Activated CD4-positive, CD25-positive, alpha-beta regulatory T cell treated with anti-CD3 and anti-CD28 coated beads, Interleukin-2, amount 50 U/mL, for 16 hours (primary cell): ENCODE results near the gene HSD17B11.
"Not testable (repeated sequence)": the region's sequence is repeated elsewhere in the genome, so short reads cannot be mapped to it uniquely, and the experiment has no call there.

ENCODE experiments used
- DNase-seq: peaks from one replicate; pipeline ENCODE4 v3.0.0-alpha.2; 2020; ENCODE audit warnings: low read depth, low spot score

HSD17B11 gene

DNA sequence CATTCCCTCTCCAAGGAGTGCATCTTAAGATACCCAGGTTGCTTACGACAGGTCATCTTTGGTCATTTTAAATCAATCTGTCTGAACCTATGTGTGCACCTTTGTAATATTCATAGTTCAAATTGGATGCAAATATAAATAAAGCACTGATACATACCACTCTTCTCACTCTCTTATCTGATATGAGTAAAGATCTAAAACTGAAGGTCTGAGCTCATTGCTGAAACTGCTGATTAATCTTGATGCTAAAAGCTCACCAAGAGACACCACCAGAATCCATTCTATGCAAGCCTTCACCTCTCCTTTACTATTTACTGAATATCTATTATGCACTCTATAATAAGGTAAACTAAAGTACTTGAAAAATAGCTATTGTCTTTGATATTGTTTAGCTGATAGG lies 84.9 kb downstream of the HSD17B11 start:
- no peak for DNase-seq

DNA sequence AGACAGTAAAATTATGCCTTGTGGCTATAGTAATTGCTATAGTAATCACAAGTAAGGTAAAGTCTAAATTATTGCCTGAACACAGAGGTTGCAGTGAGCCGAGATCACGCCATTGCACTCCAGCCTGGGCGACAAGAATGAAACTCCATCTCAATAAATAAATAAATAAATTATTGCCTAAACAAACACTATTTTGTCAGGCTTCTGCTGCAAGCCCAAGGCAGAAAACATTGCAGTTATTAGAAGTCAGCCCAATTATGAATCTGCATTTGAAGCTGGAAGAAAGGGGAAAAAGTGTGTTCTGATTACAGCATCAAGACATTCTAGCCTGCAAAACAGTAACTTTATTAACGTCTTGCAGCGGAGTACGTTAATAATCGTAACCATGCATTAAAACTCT lies 85.4 kb downstream of the HSD17B11 start:
- DNase-seq: no peak

DNA sequence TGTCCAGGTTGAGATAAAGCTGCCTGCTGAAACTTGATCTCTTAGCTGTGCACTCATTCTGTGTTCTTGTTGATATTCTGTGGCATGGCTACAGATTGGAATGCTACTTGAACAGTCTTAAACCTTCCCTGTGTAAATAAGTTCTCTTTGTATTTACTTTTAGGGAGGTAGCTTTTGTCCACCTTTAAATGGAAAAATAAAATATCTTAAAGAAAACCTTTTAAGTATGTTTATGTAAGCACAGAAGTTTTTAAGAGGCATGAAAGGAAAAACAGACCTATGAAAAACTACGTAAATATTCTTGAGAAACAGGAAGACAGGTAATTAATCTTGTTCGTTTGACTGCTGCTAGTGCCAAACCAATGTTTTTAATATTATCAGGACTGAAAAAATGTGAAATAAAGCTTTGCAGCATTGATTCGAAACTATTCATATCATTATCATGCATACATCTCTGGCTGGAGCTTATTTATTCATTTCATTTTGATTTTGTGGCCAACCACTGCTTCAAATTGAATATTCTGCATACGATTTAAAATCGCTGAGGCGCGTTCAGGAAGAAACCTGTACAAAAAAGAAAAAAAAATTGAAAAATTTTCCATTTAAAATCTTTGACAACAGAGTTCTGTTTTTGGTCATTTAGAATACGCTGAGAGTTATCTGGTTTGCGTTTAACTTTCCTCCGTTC lies 86.1 kb downstream of the HSD17B11 start:
- no peak for DNase-seq

DNA sequence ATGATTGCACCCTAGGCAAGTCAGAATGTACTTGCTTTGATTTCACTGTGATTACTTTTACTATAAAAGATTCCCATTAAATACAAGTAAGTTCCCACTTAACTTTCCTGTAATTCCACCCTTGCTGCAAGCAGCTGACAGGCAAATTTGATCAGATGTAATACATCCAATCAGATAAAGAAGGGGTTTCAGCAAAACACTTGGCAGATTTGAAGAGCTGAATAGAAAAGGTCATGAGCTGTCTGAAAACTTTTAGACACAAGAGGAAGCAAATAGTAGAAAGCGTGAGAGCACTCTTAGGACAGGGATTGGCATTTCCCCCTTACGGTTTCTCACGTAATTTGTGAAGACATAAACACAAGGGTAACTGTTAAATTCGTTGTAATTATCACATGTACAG lies 91.1 kb downstream of the HSD17B11 start:
- no peak for DNase-seq

DNA sequence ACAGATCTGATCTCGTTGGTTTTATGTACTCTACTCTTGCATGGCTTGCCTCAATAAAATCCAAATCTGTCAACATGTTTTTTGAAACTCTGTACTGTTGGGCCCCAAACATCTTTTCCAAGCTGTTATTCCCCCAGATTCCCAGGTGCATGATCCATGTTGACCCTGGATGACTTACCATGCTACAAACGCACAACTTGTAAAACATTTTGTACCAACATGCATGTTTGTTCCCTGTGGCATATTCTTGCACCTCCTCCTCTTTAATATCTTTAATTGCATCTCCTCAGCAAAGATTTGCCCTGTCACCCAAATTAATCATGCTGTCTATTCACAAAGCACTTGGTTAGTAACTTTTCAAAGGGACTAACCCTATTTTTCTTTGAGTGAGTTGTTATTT lies 92.6 kb downstream of the HSD17B11 start:
- no peak for DNase-seq

DNA sequence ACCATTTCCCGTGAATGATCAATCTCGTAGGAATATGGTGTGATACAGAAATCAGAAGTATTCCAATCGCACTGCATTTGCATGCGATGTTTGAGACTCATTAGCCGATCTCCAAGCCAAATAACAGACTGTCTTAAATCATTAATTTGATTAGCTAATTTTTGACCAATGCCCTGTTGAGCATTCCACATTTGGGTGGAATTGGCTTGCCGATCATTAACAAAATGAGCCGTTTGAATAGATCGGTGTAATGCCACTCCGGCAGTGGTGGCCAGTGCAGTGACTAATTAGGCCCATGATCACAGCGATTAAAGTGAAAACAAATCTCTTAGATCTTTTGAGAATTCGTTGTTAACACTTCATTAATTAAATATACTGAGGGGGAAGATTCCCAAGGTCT lies 96.1 kb downstream of the HSD17B11 start:
- DNase-seq: not testable (repeated sequence)

DNA sequence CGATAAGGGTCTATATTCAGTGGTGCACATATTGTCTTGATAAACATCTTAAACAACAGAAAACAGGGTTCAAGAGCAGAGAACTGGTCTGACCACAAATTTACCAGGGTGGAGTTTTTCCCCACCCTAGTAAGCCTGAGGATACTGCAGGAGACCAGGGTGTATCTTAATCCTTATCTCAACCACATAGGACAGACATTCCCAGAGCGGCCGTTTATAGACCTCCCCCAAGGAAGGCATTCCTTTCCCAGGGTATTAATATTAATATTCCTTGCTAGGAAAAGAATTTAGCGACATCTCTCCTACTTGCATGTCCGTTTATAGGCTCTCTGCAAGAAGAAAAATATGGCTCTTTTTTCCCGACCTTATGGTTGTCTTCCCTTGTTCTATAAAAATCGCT lies 97.1 kb downstream of the HSD17B11 start:
- DNase-seq: not testable (repeated sequence)

DNA sequence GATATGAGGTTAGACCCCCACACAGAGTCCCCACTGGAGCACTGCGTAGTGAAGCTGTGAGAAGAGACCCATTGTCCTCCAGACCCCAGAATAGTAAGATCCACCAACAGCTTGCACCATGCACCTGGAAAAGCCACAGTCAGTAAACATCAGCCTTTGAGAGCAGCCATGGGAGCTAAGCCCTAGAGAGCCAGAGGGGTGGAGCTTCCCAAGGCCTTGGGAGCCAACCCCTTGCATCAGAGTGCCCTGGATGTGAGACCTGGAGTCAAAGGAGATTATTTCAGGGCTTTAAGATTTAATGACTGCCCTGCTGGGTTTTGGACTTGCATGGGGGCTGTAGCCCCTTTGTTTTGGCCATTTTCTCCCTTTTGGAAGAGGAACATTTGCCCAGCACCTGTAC lies 104.0 kb downstream of the HSD17B11 start:
- no peak for DNase-seq
